Endothelial cell of umbilical vein (primary cell): Measurements from ENCODE around the gene DOCK1. TPM values are rescaled to one million over a fixed set of nuclear protein-coding genes. Genes with fewer than 3 reads are reported as not detected.

ENCODE experiments used
- BruUV-seq: library from RNA; stranded (reverse); fragments of 400-500 nt; replicated peaks from 2 replicates; lab custom pipeline; 2021; lab: Mats Ljungman, UMichigan
- CTCF ChIA-PET: fragments of 300-600, 350-600 bp; sonication (Branson Sonifier 250); formaldehyde crosslinking; loops from one replicate; lab custom pipeline; 2021; ENCODE audit warnings: antibody characterized with exemption, inconsistent platforms; lab: Charles Lee
- POLR2A ChIA-PET: fragments of 300-600, 350-600 bp; sonication (Branson Sonifier 250); formaldehyde crosslinking; loops from one replicate; lab custom pipeline; 2021; ENCODE audit warnings: antibody characterized with exemption, inconsistent platforms; lab: Charles Lee
- DNase-seq: peaks from one replicate; pipeline ENCODE4 v3.0.0-alpha.2; 2011; ENCODE audit warnings: low read depth, low spot score
- FAIRE-seq: peaks from 2 replicates; lab custom pipeline; 2011; peaks lifted over from hg19 to GRCh38; lab: Jason Lieb, UNC
- H2AFZ ChIP-seq: 2 replicates; pipeline ENCODE4 v1.6.0; 2012; ENCODE audit warnings: low read depth, low read length, control low read depth, inconsistent platforms
- H3K27ac ChIP-seq: 2 replicates; pipeline ENCODE4 v1.5.1; 2011; ENCODE audit warnings: low read depth, mild to moderate bottlenecking, control low read depth, low read length, moderate library complexity; ENCODE audit not compliant: insufficient read depth
- H3K27me3 ChIP-seq, 2 experiments: 2 replicates each; pipeline versions ENCODE4 v1.6.0 to v1.6.1; 2011; ENCODE audit warnings: low read length in 2 of 2, mixed read lengths in 1 of 2; ENCODE audit not compliant: control insufficient read depth in 2 of 2, insufficient read depth in 2 of 2
- H3K36me3 ChIP-seq, 2 experiments: 2 replicates in 1 of 2; 3 replicates in 1 of 2; pipeline ENCODE4 v1.5.1; 2011; ENCODE audit warnings: low read length in 2 of 2, mild to moderate bottlenecking in 1 of 2, moderate library complexity in 1 of 2; ENCODE audit not compliant: control insufficient read depth in 2 of 2, insufficient read depth in 2 of 2; ENCODE audit errors: extremely low read depth in 1 of 2
- H3K4me1 ChIP-seq: 3 replicates; pipeline ENCODE4 v1.5.1; 2011; ENCODE audit warnings: mild to moderate bottlenecking, low read length; ENCODE audit not compliant: control insufficient read depth, insufficient read depth; ENCODE audit errors: extremely low read depth
- H3K4me2 ChIP-seq: 2 replicates; pipeline ENCODE4 v1.6.1; 2011; ENCODE audit warnings: low read length, control low read depth, mixed read lengths; ENCODE audit not compliant: insufficient read depth
- H3K4me3 ChIP-seq, 3 experiments: fragments of 200-600 bp in 1 of 3; sonication (generic), shearing (Covaris generic) in 1 of 3; replicated peaks in 1 of 3; 2 replicates each; pipeline ENCODE4 v1.5.1; 2011 to 2016; ENCODE audit warnings: control low read depth in 3 of 3, low read length in 3 of 3, mild to moderate bottlenecking in 2 of 3, inconsistent platforms in 1 of 3, low read depth in 1 of 3, moderate library complexity in 1 of 3; ENCODE audit not compliant: insufficient read depth in 1 of 3
- H3K79me2 ChIP-seq: 2 replicates; pipeline ENCODE4 v1.6.0; 2012; ENCODE audit warnings: low read length, inconsistent platforms; ENCODE audit not compliant: control insufficient read depth, insufficient read depth
- H3K9ac ChIP-seq: replicated peaks from 2 replicates; pipeline ENCODE3; 2011; ENCODE audit warnings: low read length, control low read depth; ENCODE audit not compliant: insufficient read depth; ENCODE audit errors: extremely low read depth
- H3K9me1 ChIP-seq: replicated peaks from 3 replicates; pipeline ENCODE4 v1.6.0; 2011; ENCODE audit warnings: mild to moderate bottlenecking, low read length; ENCODE audit not compliant: control insufficient read depth, insufficient read depth; ENCODE audit errors: extremely low read depth
- H3K9me3 ChIP-seq: replicated peaks from 2 replicates; pipeline ENCODE4 v1.5.1; 2012; ENCODE audit warnings: low read length, inconsistent platforms; ENCODE audit not compliant: control insufficient read depth, insufficient read depth
- H4K20me1 ChIP-seq: replicated peaks from 2 replicates; pipeline ENCODE3; 2011; ENCODE audit warnings: mild to moderate bottlenecking, low read length; ENCODE audit not compliant: control insufficient read depth, insufficient read depth; ENCODE audit errors: extremely low read depth
- CTCF ChIP-seq, 2 donors: IDR thresholded peaks; 1 replicate in 1 of 2; 2 replicates in 1 of 2; pipeline ENCODE4 v1.5.1; 2011; ENCODE audit warnings: low read length in 2 of 2, mild to moderate bottlenecking in 2 of 2, moderate library complexity in 2 of 2, control low read depth in 1 of 2, inconsistent platforms in 1 of 2, low read depth in 1 of 2; ENCODE audit not compliant: insufficient read depth in 1 of 2; ENCODE audit errors: extremely low read depth in 1 of 2
- EZH2 ChIP-seq: IDR thresholded peaks from 2 replicates; pipeline ENCODE4 v1.6.1; 2012; ENCODE audit warnings: borderline replicate concordance, low read depth, mild to moderate bottlenecking, moderate library complexity, low read length, inconsistent platforms; ENCODE audit not compliant: severe bottlenecking
- FOS ChIP-seq: IDR thresholded peaks from 2 replicates; pipeline ENCODE4 v1.6.1; 2011; ENCODE audit warnings: mild to moderate bottlenecking, low read length, moderate library complexity, borderline replicate concordance; ENCODE audit not compliant: insufficient read depth
- GATA2 ChIP-seq: IDR thresholded peaks from 2 replicates; pipeline ENCODE4 v1.7.0; 2011; ENCODE audit warnings: low read depth, mild to moderate bottlenecking, moderate library complexity, mixed read lengths, low read length; ENCODE audit not compliant: insufficient read length, insufficient read depth
- JUN ChIP-seq: IDR thresholded peaks from 2 replicates; pipeline ENCODE4 v1.6.1; 2011; ENCODE audit warnings: borderline replicate concordance, low read depth; ENCODE audit not compliant: insufficient read length, insufficient read depth
- MAX ChIP-seq: IDR thresholded peaks from 2 replicates; pipeline ENCODE4 v1.6.1; 2011; ENCODE audit not compliant: insufficient read depth, insufficient read length
- MYC ChIP-seq: IDR thresholded peaks from one replicate; pipeline ENCODE4 v1.6.1; 2011; ENCODE audit warnings: mild to moderate bottlenecking, low read depth, low read length
- POLR2A ChIP-seq: IDR thresholded peaks from 2 replicates; pipeline ENCODE4 v1.6.1; 2012; ENCODE audit warnings: low read depth, mild to moderate bottlenecking, control low read depth, low read length
- POLR2AphosphoS5 ChIP-seq: IDR thresholded peaks from 2 replicates; pipeline ENCODE4 v1.6.1; 2012; ENCODE audit warnings: low read depth, mild to moderate bottlenecking, control low read depth, low read length, moderate library complexity; ENCODE audit not compliant: insufficient read depth
- dilution Hi-C: fragments of 300-500 bp; cut with MboI; formaldehyde crosslinking; loops from one replicate; pipeline ENCODE4 v1.15.0; 2019; ENCODE audit warnings: low sequenced_read_pairs; ENCODE audit not compliant: extremely low pct_ligation_motif_present
- intact Hi-C: fragments of 100-400 bp; cut with micrococcal nuclease; formaldehyde crosslinking; loops from one replicate; pipeline ENCODE4 v1.10.0; 2022
- polyA plus RNA-seq, 4 experiments: library from polyadenylated mRNA; depleted of rRNA in 3 of 4; stranded (reverse) in 3 of 4; unstranded in 1 of 4; fragments of >200 nt; gene quantifications; 2 replicates each; pipeline versions ENCODE4 v1.2.1 to v1.2.3, GENCODE V29; 2011 to 2012; ENCODE audit warnings: missing spikeins in 1 of 4
- total RNA-seq: library from RNA; stranded (reverse); gene quantifications from 2 replicates; pipeline ENCODE4 v1.2.3, GENCODE V29; 2021

DOCK1 gene
- total and polyA plus RNA-seq, 2 donors (not counting 3 experiments of a cell fraction or from before 2014, with no cell fraction given), result 22.5 to 83.1 TPM

DNA sequence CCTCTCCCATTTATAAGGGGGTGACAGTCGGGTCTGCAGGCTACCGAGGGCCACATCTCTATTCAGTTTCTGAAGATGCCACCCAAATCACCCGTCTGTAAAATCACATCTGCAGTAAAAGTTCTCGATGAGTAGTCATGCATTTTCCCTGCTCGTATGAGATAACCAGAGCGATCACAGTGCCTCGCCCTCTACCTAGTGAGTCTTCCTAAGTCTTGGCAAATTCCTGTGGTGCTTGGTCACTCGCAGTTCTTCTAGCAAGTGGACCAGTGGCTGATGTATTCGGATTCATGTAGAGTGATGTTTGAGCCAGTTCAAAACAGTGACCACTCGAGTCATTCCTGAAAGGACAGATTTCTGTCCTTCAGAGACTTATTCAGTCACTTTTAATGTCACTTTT is 246.3 kb downstream of the DOCK1 start:
- no peaks in the 10 kb centered on the region for H3K9me3 ChIP-seq
- no peak for FAIRE-seq
- BruUV-seq, result no TSS peak
- no peak overlapping the region for H3K4me3 ChIP-seq
- intact Hi-C loops (no loop called here), dilution Hi-C loops (no loop called here)
- H3K9me1 ChIP-seq, result no peaks in the 10 kb centered on the region
- H4K20me1 ChIP-seq, result no peaks in the 10 kb centered on the region
- no peaks in the 10 kb centered on the region for H3K36me3 ChIP-seq
- H2AFZ ChIP-seq, result no peak overlapping the region
- no peak overlapping the region for H3K27ac ChIP-seq
- ChIA-PET POLR2A (no interaction called here), CTCF (interaction anchor here (1.5 to 1.6 kb wide), 2 partner anchors 13 kb away, joined by 3 to 5 read pairs; no protein-coding TSS in a partner anchor)
- H3K4me2 ChIP-seq, result no peak overlapping the region
- no peak overlapping the region for H3K9ac ChIP-seq
- TF ChIP-seq POLR2AphosphoS5, result no peak
- no peak for TF ChIP-seq EZH2
- no peak for TF ChIP-seq FOS
- no peak for TF ChIP-seq POLR2A
- no peak for TF ChIP-seq MYC
- no peak for TF ChIP-seq CTCF (IDR thresholded peaks at IDR 0.05; ENCODE audit: extremely low read depth in 1 of 2, insufficient read depth in 1 of 2, low read depth in 1 of 2, low read length in 2 of 2)
- no peak for TF ChIP-seq GATA2
- TF ChIP-seq JUN, result no peak
- no peak for TF ChIP-seq MAX
- DNase-seq, result no peak
- H3K4me1 ChIP-seq, result peaks cover 28% of the 10 kb centered on the region
- no peaks in the 10 kb centered on the region for H3K79me2 ChIP-seq
- H3K27me3 ChIP-seq, result no peaks in the 10 kb centered on the region
